Brain microvascular endothelial cell (primary cell): Measurements from ENCODE around the gene SLC4A7.
A peak's percentile ranks its signal among the peaks of the same experiment; 100 is the strongest.
"Not testable (repeated sequence)": the region's sequence is repeated elsewhere in the genome, so short reads cannot be mapped to it uniquely, and the experiment has no call there.

Source experiments
- DNase-seq: peaks from one replicate; pipeline ENCODE4 v3.0.0-alpha.2; 2020
- H3K27ac ChIP-seq: fragments of 250-450 bp; sonication (Bioruptor Pico); 2 replicates; pipeline ENCODE4 v1.5.1; 2020; ENCODE audit warnings: mild to moderate bottlenecking, moderate library complexity
- H3K27me3 ChIP-seq: fragments of 250-450 bp; sonication (Bioruptor Pico); replicated peaks from 2 replicates; pipeline ENCODE4 v1.5.1; 2020; ENCODE audit warnings: mild to moderate bottlenecking
- H3K36me3 ChIP-seq: fragments of 250-450 bp; sonication (Bioruptor Pico); replicated peaks from 2 replicates; pipeline ENCODE4 v1.5.1; 2020; ENCODE audit warnings: mild to moderate bottlenecking
- H3K4me3 ChIP-seq: 2 replicates; pipeline ENCODE4 v1.5.1; 2011; ENCODE audit warnings: low read depth, mild to moderate bottlenecking, control low read depth, low read length, moderate library complexity
- in situ Hi-C: cut with HindIII; loops from 2 replicates; pipeline ENCODE4 v1.10.0; 2017; ENCODE audit warnings: low sequenced_read_pairs, low pct_ligation_motif_present
- TF ChIP-seq, protein P1 (sequence below): IDR thresholded peaks from 2 replicates; pipeline ENCODE4 v1.5.1; 2011; ENCODE audit warnings: low read depth, mild to moderate bottlenecking, moderate library complexity, low read length, control low read depth, inconsistent platforms; ENCODE audit errors: missing control alignments

SLC4A7 gene

DNA sequence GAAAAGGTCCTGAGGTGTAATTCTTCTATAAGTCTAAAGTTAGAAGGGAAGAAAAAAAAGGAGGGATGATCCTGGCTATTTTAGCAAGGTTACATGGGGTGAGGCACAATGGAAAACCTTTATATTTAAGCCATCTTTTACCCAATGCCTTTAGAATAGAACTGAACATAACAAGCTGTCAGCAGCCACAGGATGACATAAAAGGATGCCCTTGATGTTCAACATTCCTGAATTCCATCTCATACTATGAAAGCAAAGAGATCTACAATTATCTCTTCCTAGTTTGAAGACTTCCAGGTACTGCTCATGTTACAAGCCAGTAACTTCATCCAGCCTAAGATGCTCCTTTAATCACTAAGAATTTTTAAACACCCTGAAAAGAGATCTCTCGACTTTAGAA, 141.9 kb downstream of the SLC4A7 start:
- Histone ChIP-seq H3K27ac (no peak overlapping the region), H3K36me3 (no peaks in the 10 kb centered on the region), H3K4me3 (no peak overlapping the region), H3K27me3 (no peaks in the 10 kb centered on the region)
- DNase-seq, result no peak
- in situ Hi-C loops, result no loop called here
- TF ChIP-seq, protein P1, sequence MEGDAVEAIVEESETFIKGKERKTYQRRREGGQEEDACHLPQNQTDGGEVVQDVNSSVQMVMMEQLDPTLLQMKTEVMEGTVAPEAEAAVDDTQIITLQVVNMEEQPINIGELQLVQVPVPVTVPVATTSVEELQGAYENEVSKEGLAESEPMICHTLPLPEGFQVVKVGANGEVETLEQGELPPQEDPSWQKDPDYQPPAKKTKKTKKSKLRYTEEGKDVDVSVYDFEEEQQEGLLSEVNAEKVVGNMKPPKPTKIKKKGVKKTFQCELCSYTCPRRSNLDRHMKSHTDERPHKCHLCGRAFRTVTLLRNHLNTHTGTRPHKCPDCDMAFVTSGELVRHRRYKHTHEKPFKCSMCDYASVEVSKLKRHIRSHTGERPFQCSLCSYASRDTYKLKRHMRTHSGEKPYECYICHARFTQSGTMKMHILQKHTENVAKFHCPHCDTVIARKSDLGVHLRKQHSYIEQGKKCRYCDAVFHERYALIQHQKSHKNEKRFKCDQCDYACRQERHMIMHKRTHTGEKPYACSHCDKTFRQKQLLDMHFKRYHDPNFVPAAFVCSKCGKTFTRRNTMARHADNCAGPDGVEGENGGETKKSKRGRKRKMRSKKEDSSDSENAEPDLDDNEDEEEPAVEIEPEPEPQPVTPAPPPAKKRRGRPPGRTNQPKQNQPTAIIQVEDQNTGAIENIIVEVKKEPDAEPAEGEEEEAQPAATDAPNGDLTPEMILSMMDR, result no peak

DNA sequence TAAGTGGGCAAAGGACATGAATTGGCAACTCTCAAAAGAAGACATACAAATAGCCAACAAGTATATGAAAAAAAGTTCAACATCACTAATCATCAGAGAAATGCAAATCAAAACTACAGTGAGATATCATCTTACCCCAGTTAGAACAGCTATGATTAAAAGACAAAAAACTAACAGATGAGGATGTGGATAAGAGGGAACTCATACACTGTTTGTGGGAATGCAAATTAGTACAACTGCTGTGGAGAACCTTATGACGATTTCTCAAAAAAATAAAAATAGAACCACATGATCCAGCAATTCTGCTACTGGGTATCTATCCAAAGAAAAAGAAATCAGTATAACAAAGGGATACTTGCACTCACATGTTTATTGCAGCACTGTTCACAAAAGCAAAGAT, 143.7 kb downstream of the SLC4A7 start:
- TF ChIP-seq, protein P1, result no peak
- Histone ChIP-seq H3K27me3 (no peaks in the 10 kb centered on the region), H3K4me3 (no peak overlapping the region), H3K36me3 (no peaks in the 10 kb centered on the region), H3K27ac (no peak overlapping the region)
- in situ Hi-C loops, result no loop called here
- DNase-seq, result no peak

DNA sequence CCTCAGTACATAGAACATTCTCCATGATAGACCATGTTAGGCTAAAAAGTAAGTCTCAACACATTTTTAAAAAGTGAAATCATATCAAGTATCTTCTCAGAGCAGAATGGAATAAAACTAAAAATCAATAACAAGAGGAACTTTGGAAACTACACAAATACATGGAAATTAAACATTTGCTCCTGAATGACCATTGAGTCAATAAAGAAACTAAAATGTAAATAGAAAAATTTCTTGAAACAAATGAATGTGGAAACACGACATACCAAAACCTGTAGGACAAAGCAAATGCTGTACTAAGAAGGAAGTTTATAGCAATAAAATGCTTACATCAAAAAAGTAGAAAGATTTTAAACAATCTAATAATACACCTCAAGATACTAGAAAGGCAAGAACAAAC, 148.6 kb downstream of the SLC4A7 start:
- DNase-seq, result no peak
- no peaks in the 10 kb centered on the region for H3K36me3 ChIP-seq
- TF ChIP-seq, protein P1, result no peak
- in situ Hi-C loops, result no loop called here
- no peak overlapping the region for H3K4me3 ChIP-seq
- no peaks in the 10 kb centered on the region for H3K27me3 ChIP-seq
- no peak overlapping the region for H3K27ac ChIP-seq

DNA sequence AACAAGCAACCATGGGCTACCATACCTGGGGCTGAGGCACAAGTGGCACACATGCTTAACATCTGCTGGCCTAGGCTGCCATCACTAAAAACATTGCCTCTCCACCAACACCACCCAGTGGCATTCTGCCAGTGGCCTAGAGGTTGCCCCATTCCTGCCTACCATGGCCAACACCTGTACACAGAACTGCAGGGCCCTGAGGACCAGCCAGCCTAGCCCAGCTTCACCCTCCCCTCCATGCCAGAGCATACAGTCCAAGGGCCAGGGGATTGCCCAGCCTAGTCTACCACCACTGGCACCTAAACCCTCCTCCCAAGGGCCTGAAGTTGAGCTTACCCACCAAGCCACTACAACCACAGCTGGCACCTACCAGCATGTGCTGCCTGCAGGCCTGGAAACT, 150.3 kb downstream of the SLC4A7 start:
- Histone ChIP-seq H3K27ac (no peak overlapping the region), H3K4me3 (no peak overlapping the region), H3K36me3 (no peaks in the 10 kb centered on the region), H3K27me3 (no peaks in the 10 kb centered on the region)
- in situ Hi-C loops, result no loop called here
- TF ChIP-seq, protein P1, result no peak
- no peak for DNase-seq

DNA sequence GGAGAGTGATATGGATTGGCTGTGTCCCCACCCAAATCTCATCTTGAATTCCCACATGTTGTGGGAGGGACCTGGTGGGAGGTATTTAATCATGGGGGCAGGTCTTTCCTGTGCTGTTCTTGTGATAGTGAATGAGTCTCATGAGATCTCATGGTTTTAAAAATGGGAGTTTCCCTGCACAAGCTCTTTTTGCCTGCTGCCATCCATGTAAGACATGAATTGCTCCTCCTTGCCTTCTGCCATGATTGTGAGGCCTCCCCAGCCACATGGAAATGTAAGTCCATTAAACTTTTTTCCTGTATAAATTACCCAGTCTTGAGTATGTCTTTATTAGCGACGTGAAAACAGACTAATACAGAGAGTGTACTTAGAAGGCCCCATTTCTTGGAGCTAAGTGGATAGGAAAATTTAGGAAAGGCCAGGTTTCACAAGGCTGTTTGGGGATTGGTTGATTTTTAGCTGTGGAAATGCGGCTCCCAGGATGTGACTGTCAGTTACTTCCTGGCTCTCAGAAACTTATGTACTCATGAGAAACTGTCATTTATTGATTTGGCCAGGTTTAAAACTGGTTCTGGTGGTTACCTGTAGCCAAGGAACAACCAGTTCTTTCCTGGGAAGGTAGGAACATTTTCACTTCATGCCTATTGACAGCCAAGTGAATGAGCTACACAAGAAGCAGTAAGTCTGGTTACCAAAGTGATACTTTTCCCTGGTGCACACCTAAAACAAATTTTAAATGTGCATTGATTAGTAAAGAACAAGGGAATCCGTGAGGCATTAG, 155.0 kb downstream of the SLC4A7 start:
- H3K27me3 ChIP-seq, in situ Hi-C loops, H3K36me3 ChIP-seq, H3K27ac ChIP-seq, DNase-seq, H3K4me3 ChIP-seq: not testable (repeated sequence)

DNA sequence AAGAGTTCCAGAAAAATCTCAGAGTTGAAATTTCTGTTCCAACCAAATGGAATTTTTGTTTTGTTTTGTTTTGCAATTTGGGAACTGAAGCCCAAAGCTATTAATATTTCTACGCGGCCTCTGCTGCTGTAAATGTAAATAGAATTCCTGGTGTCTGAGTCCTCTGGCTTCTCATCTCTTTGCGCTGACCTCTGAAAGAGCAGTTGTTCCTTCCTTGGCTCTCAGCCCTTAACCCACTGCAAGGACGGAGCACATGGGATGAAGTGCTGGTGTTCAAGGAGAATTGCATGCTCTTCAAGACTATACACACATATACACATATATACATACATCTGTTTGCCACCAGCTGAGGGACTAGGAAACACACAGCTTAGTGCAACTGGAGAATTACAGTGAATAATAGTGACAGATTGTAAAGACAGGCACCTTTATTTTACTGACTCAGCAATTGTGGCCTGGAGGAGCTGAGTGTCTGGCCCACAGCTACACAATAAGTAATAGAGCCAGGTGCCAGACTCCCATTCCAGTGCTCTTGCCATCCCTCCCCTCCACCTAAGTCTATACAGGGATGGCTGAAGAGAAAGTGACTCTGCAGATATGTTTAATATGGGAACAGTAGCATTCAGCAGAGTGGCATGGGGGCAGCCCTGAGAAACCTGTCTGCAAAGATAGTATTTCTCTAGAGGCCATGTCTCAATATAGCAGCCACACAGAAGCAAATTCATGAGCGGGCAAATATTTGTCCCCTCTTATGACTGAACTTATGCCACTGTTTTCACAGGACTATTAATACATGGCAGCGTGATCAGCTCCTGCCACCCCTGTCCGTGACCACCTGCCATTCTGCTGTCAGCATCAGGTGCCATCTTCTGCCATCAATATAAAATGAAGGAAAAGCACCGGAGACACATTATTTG, 157.3 kb downstream of the SLC4A7 start:
- in situ Hi-C loops, result no loop called here
- Histone ChIP-seq H3K27ac (peak overlapping the region; percentile 71), H3K36me3 (no peaks in the 10 kb centered on the region), H3K27me3 (no peaks in the 10 kb centered on the region), H3K4me3 (no peak overlapping the region)
- DNase-seq, result peak; percentile 87
- TF ChIP-seq, protein P1, result no peak
